Measurements from ENCODE around the gene RASGRF2. TPM values are rescaled to one million over a fixed set of nuclear protein-coding genes. Genes with fewer than 3 reads are reported as not detected.

RASGRF2 gene
- total and polyA plus RNA-seq, 9 of the 15 experiments (the other 6 are each of a cell fraction or from before 2014, with no cell fraction given), result 0.01 to 0.22 (median 0.08) TPM; not detected in 2

GRCh38 chr5:81234801-81235200 lies 274.6 kb downstream of the RASGRF2 start:
- Histone ChIP-seq H3K4me1 (replicated peaks in 1 of 2; ENCODE audit: control insufficient read depth in 2 of 2, insufficient read depth in 2 of 2, low read length in 2 of 2) (peaks cover 0 to 7% of the 10 kb centered on the region in 2 experiments; a peak in 1 of 5 replicates), H3K4me2 (ENCODE audit: insufficient read depth, low read length) (no peak overlapping the region), H3K9me3 (replicated peaks; ENCODE audit: control insufficient read depth, insufficient read depth, low read depth, low read length) (no peaks in the 10 kb centered on the region), H2AFZ (ENCODE audit: low read depth, low read length) (no peak overlapping the region), H3K27me3 (ENCODE audit: control insufficient read depth in 2 of 2, insufficient read depth in 2 of 2, low read length in 2 of 2) (no peaks in the 10 kb centered on the region), H3K4me3 (no peak overlapping the region), H3K36me3 (ENCODE audit: control insufficient read depth, insufficient read depth, low read length) (no peaks in the 10 kb centered on the region), H4K20me1 (replicated peaks; ENCODE audit: control insufficient read depth, insufficient read depth, low read length) (no peaks in the 10 kb centered on the region), H3K9ac (ENCODE audit: insufficient read depth in 1 of 2, low read depth in 2 of 2, low read length in 2 of 2) (no peak overlapping the region), H3K9me1 (ENCODE audit: control insufficient read depth, insufficient read depth, low read length) (no peaks in the 10 kb centered on the region), H3K27ac (ENCODE audit: extremely low read depth, low read depth, low read length) (no peak overlapping the region), H3K79me2 (ENCODE audit: control insufficient read depth, insufficient read depth, low read length) (no peaks in the 10 kb centered on the region)
- BruUV-seq (replicated peaks), result no TSS peak
- in situ Hi-C loops (cut with MboI) (no loop called here), intact Hi-C loops (cut with micrococcal nuclease) (no loop called here)
- ATAC-seq, result no peak
- CTCF ChIA-PET (ENCODE audit: low intra/inter-chr PET ratio), result no interaction called here
- POLR2A ChIA-PET, result no interaction called here
- no peak for FAIRE-seq
- TF ChIP-seq HDAC6 (IDR thresholded peaks at IDR 0.05; ENCODE audit: low read depth, low read length) (no peak), NCOA4 (IDR thresholded peaks at IDR 0.05; ENCODE audit: partially characterized antibody) (no peak), CBX1 (IDR thresholded peaks at IDR 0.05; ENCODE audit: low read depth) (no peak), ZNF695 (CRISPR knock-in tag; IDR thresholded peaks at IDR 0.05) (no peak), ATF6 (CRISPR knock-in tag; IDR thresholded peaks at IDR 0.05) (no peak), GABPA (tag; conservative IDR thresholded peaks at IDR 0.05; ENCODE audit: low read depth) (no peak), NFIX (CRISPR knock-in tag; IDR thresholded peaks at IDR 0.05; ENCODE audit: low read depth) (no peak), ZNF57 (CRISPR knock-in tag; IDR thresholded peaks at IDR 0.05) (no peak), ZNF766 (CRISPR knock-in tag; conservative IDR thresholded peaks at IDR 0.05) (no peak), WHSC1 (IDR thresholded peaks at IDR 0.05; ENCODE audit: low read length) (no peak), CHCHD3 (CRISPR knock-in tag; IDR thresholded peaks at IDR 0.05) (no peak), ESRRA (IDR thresholded peaks at IDR 0.05; ENCODE audit: borderline replicate concordance, low read depth) (no peak), NCOA1 (IDR thresholded peaks at IDR 0.05; ENCODE audit: low read depth) (no peak)
- TF ChIP-seq, protein P1, sequence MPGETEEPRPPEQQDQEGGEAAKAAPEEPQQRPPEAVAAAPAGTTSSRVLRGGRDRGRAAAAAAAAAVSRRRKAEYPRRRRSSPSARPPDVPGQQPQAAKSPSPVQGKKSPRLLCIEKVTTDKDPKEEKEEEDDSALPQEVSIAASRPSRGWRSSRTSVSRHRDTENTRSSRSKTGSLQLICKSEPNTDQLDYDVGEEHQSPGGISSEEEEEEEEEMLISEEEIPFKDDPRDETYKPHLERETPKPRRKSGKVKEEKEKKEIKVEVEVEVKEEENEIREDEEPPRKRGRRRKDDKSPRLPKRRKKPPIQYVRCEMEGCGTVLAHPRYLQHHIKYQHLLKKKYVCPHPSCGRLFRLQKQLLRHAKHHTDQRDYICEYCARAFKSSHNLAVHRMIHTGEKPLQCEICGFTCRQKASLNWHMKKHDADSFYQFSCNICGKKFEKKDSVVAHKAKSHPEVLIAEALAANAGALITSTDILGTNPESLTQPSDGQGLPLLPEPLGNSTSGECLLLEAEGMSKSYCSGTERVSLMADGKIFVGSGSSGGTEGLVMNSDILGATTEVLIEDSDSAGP (CRISPR knock-in tag; IDR thresholded peaks at IDR 0.05), result no peak
- DNase-seq (ENCODE audit: extremely low read depth in 1 of 4, low spot score in 3 of 4), result no peak
- 74% methylated on average over 3 of the region's 3 CpGs for WGBS (ENCODE audit: insufficient coverage, low coverage, missing lambda C conversion rate)

All from K562 (cell line).